ENCODE measurements around the gene BAD.

Gene BAD

GRCh38 chr11:64227405-64227956 is 57.0 kb downstream of the BAD start:
- DNase-seq (ENCODE audit: low read depth) = no peak

DNA sequence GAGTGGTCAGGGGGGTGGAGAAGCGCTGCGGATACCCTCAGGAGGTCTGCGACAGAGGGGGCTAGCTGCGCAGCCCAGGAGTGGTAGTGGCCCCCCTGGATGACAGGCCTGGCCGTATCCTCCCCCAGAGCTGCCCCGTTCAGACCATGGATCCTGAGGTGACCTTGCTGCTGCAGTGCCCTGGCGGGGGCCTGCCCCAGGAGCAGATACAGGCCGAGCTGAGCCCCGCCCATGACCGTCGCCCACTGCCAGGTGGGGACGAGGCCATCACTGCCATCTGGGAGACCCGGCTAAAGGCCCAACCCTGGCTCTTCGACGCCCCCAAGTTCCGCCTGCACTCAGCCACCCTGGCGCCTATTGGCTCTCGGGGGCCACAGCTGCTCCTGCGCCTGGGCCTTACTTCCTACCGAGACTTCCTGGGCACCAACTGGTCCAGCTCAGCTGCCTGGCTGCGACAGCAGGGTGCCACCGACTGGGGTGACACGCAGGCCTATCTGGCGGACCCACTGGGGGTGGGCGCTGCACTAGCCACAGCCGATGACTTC is 57.9 kb downstream of the BAD start:
- DNase-seq (ENCODE audit: low read depth) = no peak

DNA sequence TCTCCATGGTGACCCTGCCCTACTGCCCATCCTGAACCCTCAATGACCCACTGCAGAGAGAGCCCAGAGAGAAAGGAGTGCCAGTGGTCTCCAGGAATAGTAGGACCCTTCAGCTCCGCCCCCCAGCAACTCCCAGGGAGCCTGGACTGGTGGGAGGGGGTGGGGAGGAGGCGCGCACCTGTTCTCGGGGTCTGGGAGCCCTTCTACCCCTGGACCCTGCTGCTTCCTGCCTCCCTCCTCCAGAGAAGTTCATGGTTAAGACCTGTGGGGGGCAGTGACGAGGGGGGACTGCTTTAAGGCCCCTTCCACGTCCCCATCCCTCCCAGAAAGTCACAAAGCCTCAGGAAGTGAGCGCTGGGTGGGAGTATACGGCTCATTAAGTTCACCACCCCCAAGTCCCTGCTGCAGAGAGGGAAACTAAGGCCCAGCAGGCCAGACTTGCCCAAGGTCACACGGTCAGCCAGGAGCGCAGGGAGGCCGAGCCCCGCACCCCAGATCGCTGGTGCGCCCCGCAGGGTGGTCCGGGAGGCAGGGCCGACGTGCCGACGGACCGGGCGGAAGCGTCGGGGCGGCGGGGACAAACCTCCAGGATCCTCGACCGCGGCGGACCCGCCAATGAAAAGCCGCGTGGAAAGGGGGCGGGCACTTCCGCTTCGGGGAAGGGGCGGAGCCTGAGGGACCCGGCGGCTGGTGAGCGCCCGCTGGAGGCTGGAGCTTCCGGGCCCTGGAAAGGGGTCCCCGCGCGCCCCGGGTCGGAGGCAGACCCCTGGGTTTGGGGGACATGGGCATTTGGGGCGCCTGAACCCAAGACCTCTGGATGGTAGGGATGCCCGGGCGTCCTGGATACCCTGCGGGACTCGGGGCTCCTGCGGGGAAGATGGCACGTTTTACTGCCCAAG is 58.6 kb downstream of the BAD start, which contains the start of the genes NUDT22 and TRPT1:
TSS of gene NUDT22 (plus strand) at position 667 of the 899 bp plus-strand sequence. CDS start 379 bp downstream, outside the sequence.
TSS of gene TRPT1 (minus strand) at position 579 of the 899 bp plus-strand sequence. CDS start at position 253, 326 bp downstream.
- peak; percentile 73 for DNase-seq (ENCODE audit: low read depth)

GRCh38 chr11:64224891-64225607 is 59.4 kb downstream of the BAD start:
- no peak for DNase-seq (ENCODE audit: low read depth)

DNA sequence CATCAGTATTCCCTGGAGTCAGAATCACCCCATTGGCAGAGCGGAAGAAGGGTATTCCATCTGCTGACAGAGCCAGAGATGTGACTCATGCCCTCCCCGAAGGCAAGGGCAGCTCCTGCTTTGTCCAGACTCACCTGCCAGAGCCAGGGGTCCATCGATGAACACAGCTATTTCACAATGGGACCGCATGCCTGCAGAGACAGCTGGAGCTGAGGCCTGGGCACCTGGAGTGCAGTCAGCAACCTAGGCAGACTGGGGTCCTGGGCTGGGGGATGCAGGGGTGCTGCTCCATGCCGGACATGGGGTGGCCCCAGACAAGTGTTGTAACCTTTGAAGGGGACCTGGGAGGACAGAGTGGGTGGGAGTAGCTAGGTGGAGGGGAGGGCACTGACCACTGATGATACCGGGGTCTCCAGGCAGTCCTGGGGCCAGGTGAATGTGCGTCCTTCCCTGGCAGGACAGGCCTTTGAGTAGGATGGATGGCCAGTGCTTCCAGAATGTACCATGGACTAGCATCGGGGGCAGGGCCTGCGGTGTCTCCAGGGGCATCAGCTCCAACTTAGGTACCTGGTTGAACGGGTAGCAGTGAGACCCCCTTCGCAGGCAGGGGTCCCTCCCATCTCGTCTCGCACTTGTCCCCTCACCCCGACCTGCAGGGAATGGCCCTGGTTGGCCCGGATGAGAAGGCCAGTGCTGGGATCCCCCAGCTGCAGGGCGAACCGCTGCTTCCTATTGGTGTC is 60.1 kb downstream of the BAD start:
- DNase-seq (ENCODE audit: low read depth) = no peak

DNA sequence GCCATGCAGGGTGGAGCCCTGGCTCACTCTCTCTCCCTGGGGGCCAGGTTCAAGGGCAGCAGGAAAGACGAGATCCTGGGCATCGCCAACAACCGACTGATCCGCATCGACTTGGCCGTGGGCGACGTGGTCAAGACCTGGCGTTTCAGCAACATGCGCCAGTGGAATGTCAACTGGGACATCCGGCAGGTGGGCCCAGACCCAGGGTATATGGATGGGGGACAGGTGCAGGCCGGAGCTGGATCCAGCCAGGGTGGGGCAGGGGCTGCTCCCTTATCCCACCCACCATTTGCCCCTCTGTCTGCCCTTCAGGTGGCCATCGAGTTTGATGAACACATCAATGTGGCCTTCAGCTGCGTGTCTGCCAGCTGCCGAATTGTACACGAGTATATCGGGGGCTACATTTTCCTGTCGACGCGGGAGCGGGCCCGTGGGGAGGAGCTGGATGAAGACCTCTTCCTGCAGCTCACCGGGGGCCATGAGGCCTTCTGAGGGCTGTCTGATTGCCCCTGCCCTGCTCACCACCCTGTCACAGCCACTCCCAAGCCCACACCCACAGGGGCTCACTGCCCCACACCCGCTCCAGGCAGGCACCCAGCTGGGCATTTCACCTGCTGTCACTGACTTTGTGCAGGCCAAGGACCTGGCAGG is 61.3 kb downstream of the BAD start:
- DNase-seq (ENCODE audit: low read depth) = no peak

DNA sequence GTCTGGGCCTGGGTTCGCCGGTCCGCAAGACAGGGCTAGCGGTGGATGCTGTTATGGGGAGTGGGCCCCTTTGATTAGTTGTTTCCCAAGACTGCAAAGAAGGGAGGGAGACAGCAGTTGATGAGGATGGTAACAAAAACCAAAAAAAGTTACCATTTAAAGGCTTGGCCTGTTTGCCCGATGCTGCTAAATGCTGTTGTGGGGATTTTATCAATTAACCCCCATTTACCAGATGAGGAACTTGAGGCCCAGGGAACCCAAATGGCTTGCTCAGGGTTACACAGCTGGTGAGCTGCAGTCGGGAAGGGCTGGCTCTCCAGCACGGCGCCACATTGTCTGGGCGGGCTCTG is 61.8 kb downstream of the BAD start:
- no peak for DNase-seq (ENCODE audit: low read depth)

- DNase-seq (ENCODE audit: low read depth) = no peak
Measured at GRCh38 chr11:64220798-64221197, 63.7 kb downstream of the BAD start.

DNA sequence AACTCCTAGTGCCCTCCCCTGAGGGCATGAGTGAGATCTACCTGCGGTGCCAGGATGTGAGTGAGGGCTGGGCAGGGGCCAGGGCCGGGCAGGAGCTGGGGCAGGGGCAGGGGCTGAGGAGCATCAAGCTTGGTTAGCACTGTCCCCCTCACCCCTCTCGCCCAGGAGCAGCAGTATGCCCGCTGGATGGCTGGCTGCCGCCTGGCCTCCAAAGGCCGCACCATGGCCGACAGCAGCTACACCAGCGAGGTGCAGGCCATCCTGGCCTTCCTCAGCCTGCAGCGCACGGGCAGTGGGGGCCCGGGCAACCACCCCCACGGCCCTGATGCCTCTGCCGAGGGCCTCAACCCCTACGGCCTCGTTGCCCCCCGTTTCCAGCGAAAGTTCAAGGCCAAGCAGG is 64.2 kb downstream of the BAD start:
- no peak for DNase-seq (ENCODE audit: low read depth)
